Measurements from ENCODE around the gene SASH1.

- TF ChIP-seq CTCF (IDR thresholded peaks at IDR 0.05; ENCODE audit: insufficient read depth, low read depth, low read length) (no peak), EZH2 (IDR thresholded peaks at IDR 0.05; ENCODE audit: insufficient read depth, low read length) (no peak)
Observed at GRCh38 chr6:148518511-148519156, 176.0 kb downstream of the SASH1 start.

Data from astrocyte (in vitro differentiated cells and primary cell).